GM12892 (cell line): Measurements from ENCODE around the gene FUZ.

Experiments used
- POLR2A ChIP-seq: IDR thresholded peaks from 2 replicates; pipeline ENCODE4 v1.6.1; 2011; ENCODE audit warnings: low read depth, low read length, control low read depth
- POLR2AphosphoS5 ChIP-seq: IDR thresholded peaks from 2 replicates; pipeline ENCODE4 v1.6.1; 2011; ENCODE audit warnings: low read depth, low read length, control low read depth
- TAF1 ChIP-seq: IDR thresholded peaks from 2 replicates; pipeline ENCODE4 v1.6.1; 2011; ENCODE audit warnings: low read depth, mild to moderate bottlenecking, control low read depth, low read length, borderline replicate concordance

- TF ChIP-seq POLR2A = no peak
- TF ChIP-seq POLR2AphosphoS5 = no peak
- no peak for TF ChIP-seq TAF1
These were observed 33.3 kb upstream of the FUZ start for GRCh38 chr19:49846408-49846807.
